DND-41 (cell line): ENCODE data around the gene TRIOBP.

Source experiments
- ATAC-seq: fragments of 200-7000 bp; cut with Tn5 transposase; 3 replicates; pipeline ENCODE4 v1.9.1; 2021; ENCODE audit warnings: low read depth; ENCODE audit not compliant: insufficient read depth
- DNase-seq: peaks from one replicate; pipeline ENCODE4 v3.0.0-alpha.2; 2020
- H2AFZ ChIP-seq: 2 replicates; pipeline ENCODE4 v1.6.0; 2012; ENCODE audit warnings: low read depth, low read length
- H3K27ac ChIP-seq: 2 replicates; pipeline ENCODE4 v1.5.1; 2012; ENCODE audit warnings: low read length, inconsistent platforms
- H3K27me3 ChIP-seq: fragments of 200-600 bp; sonication (generic); 2 replicates; pipeline ENCODE4 v1.6.0; 2012; ENCODE audit warnings: low read length, mild to moderate bottlenecking, inconsistent platforms; ENCODE audit not compliant: insufficient read depth, poor library complexity
- H3K36me3 ChIP-seq: 2 replicates; pipeline ENCODE4 v1.5.1; 2012; ENCODE audit warnings: low read length, inconsistent platforms; ENCODE audit not compliant: insufficient read depth
- H3K4me1 ChIP-seq: 2 replicates; pipeline ENCODE4 v1.5.1; 2012; ENCODE audit warnings: mild to moderate bottlenecking, low read length; ENCODE audit not compliant: insufficient read depth
- H3K4me2 ChIP-seq: 2 replicates; pipeline ENCODE4 v1.6.0; 2012; ENCODE audit warnings: mild to moderate bottlenecking, moderate library complexity, low read length, inconsistent platforms; ENCODE audit not compliant: insufficient read depth
- H3K4me3 ChIP-seq, 2 experiments: fragments of 200-600 bp in 1 of 2; shearing (Covaris generic) in 1 of 2; 2 replicates each; pipeline ENCODE4 v1.5.1; 2012 to 2016; ENCODE audit warnings: inconsistent platforms in 2 of 2, low read length in 2 of 2, mild to moderate bottlenecking in 2 of 2, low read depth in 1 of 2, moderate library complexity in 1 of 2
- H3K79me2 ChIP-seq: 2 replicates; pipeline ENCODE4 v1.6.0; 2012; ENCODE audit warnings: low read length, inconsistent platforms; ENCODE audit not compliant: insufficient read depth
- H3K9ac ChIP-seq: 2 replicates; pipeline ENCODE4 v1.6.0; 2012; ENCODE audit warnings: low read depth, mild to moderate bottlenecking, inconsistent platforms, low read length, moderate library complexity
- H3K9me3 ChIP-seq: 2 replicates; pipeline ENCODE4 v1.5.1; 2012; ENCODE audit warnings: low read length, moderate library complexity, mild to moderate bottlenecking, inconsistent platforms; ENCODE audit not compliant: insufficient read depth, severe bottlenecking
- H4K20me1 ChIP-seq: 2 replicates; pipeline ENCODE4 v1.6.0; 2012; ENCODE audit warnings: low read length; ENCODE audit not compliant: insufficient read depth
- EZH2 ChIP-seq: IDR thresholded peaks from 3 replicates; pipeline ENCODE4 v1.6.1; 2012; ENCODE audit warnings: borderline replicate concordance, low read depth, mild to moderate bottlenecking, moderate library complexity, low read length, inconsistent platforms; ENCODE audit not compliant: severe bottlenecking
- TF ChIP-seq, protein P1 (sequence below): IDR thresholded peaks from 2 replicates; pipeline ENCODE4 v1.5.1; 2012; ENCODE audit warnings: borderline replicate concordance, low read length, moderate library complexity, mild to moderate bottlenecking; ENCODE audit not compliant: poor library complexity, severe bottlenecking; ENCODE audit errors: extremely low read depth

The TRIOBP gene

GRCh38 chr22:37820350-37820749, 123.5 kb downstream of the TRIOBP start:
- no peak overlapping the region for H3K9ac ChIP-seq
- H3K27ac ChIP-seq = no peak overlapping the region
- H3K9me3 ChIP-seq = no peaks in the 10 kb centered on the region
- H2AFZ ChIP-seq = no peak overlapping the region
- ATAC-seq = no peak
- H4K20me1 ChIP-seq = no peaks in the 10 kb centered on the region
- H3K4me1 ChIP-seq = peaks cover 7% of the 10 kb centered on the region
- no peak overlapping the region for H3K4me3 ChIP-seq
- H3K79me2 ChIP-seq = no peaks in the 10 kb centered on the region
- H3K27me3 ChIP-seq = no peaks in the 10 kb centered on the region
- TF ChIP-seq, protein P1, sequence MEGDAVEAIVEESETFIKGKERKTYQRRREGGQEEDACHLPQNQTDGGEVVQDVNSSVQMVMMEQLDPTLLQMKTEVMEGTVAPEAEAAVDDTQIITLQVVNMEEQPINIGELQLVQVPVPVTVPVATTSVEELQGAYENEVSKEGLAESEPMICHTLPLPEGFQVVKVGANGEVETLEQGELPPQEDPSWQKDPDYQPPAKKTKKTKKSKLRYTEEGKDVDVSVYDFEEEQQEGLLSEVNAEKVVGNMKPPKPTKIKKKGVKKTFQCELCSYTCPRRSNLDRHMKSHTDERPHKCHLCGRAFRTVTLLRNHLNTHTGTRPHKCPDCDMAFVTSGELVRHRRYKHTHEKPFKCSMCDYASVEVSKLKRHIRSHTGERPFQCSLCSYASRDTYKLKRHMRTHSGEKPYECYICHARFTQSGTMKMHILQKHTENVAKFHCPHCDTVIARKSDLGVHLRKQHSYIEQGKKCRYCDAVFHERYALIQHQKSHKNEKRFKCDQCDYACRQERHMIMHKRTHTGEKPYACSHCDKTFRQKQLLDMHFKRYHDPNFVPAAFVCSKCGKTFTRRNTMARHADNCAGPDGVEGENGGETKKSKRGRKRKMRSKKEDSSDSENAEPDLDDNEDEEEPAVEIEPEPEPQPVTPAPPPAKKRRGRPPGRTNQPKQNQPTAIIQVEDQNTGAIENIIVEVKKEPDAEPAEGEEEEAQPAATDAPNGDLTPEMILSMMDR = no peak
- TF ChIP-seq EZH2 = no peak
- H3K4me2 ChIP-seq = no peak overlapping the region
- DNase-seq = no peak
- H3K36me3 ChIP-seq = peaks cover 15% of the 10 kb centered on the region

GRCh38 chr22:37822079-37822833, 125.4 kb downstream of the TRIOBP start:
- H3K4me1 ChIP-seq = peaks cover 6% of the 10 kb centered on the region
- H4K20me1 ChIP-seq = no peaks in the 10 kb centered on the region
- H3K36me3 ChIP-seq = no peaks in the 10 kb centered on the region
- H3K27ac ChIP-seq = no peak overlapping the region
- no peak overlapping the region for H3K9ac ChIP-seq
- no peaks in the 10 kb centered on the region for H3K27me3 ChIP-seq
- no peaks in the 10 kb centered on the region for H3K9me3 ChIP-seq
- H3K79me2 ChIP-seq = no peaks in the 10 kb centered on the region
- TF ChIP-seq EZH2 = no peak
- TF ChIP-seq, protein P1 = no peak
- H3K4me2 ChIP-seq = no peak overlapping the region
- no peak overlapping the region for H2AFZ ChIP-seq
- DNase-seq (no peak), ATAC-seq (no peak)
- no peak overlapping the region for H3K4me3 ChIP-seq

DNA sequence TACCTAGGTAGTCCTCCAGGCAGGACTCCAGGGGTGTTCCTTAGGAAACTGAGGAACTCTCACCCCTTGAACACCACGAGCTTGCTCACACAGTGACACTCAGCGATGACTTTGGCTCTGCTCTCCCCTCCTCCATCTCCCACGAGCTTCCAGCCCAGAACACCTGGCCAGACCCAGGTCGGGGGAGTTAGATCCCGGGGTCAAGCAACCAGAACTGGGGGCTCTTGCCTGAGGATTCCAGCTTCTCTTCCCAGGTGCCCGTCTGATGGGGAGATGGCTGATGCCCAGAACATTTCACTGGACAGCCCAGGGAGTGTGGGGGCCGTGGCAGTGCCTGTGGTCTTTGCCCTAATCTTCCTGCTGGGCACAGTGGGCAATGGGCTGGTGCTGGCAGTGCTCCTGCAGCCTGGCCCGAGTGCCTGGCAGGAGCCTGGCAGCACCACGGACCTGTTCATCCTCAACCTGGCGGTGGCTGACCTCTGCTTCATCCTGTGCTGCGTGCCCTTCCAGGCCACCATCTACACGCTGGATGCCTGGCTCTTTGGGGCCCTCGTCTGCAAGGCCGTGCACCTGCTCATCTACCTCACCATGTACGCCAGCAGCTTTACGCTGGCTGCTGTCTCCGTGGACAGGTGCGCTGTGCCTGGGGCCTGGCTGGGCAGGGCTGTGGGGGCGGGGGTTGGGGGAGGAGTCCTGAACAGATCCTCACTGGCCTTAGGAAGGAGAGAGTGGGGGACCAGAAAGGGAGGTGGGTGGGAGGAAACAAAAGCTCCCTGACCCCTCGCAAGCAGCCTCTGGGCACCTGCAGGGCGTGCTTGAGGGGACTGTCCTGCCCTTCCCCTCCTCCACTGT, 126.5 kb downstream of the TRIOBP start, which contains the start of gene GALR3:
Gene GALR3 (plus strand): TSS at position 249 of the 852 bp plus-strand sequence. CDS start 25 bp downstream, at position 274.
- H3K27ac ChIP-seq = no peak within 1 kb of the TSS
- no peak within 1 kb of the TSS for H3K4me2 ChIP-seq
- no peaks in the 10 kb centered on the region for H3K4me1 ChIP-seq
- no peak within 1 kb of the TSS for H3K9ac ChIP-seq
- no peaks in the 10 kb centered on the region for H3K79me2 ChIP-seq
- H3K4me3 ChIP-seq = no peak within 1 kb of the TSS
- H2AFZ ChIP-seq = no peak within 1 kb of the TSS
- H4K20me1 ChIP-seq = no peaks in the 10 kb centered on the region
- H3K27me3 ChIP-seq = no peaks in the 10 kb centered on the region
- no peak for TF ChIP-seq EZH2
- ATAC-seq (no peak), DNase-seq (no peak)
- H3K9me3 ChIP-seq = no peaks in the 10 kb centered on the region
- H3K36me3 ChIP-seq = no peaks in the 10 kb centered on the region
